Stimulated activated CD4-positive, alpha-beta T cell treated with anti-CD3 and anti-CD28 coated beads, Interleukin-12 subunit alpha, Interleukin-12 subunit beta, amount 100 ng/mL, for 48 hours (primary cell): ENCODE results near the gene ASTN1.

Experiments used
- DNase-seq, 3 donors: peaks; one replicate each; pipeline ENCODE4 v3.0.0-alpha.2; 2020; ENCODE audit warnings: low read depth in 2 of 3, low spot score in 1 of 3

The ASTN1 gene

GRCh38 chr1:176932114-176933104 is 232.1 kb downstream of the ASTN1 start:
- DNase-seq, result no peak

- no peak for DNase-seq
Observed at GRCh38 chr1:176931526-176931925, 233.0 kb downstream of the ASTN1 start.

- DNase-seq, result no peak
Observed at GRCh38 chr1:176926330-176927086, 238.0 kb downstream of the ASTN1 start.

- DNase-seq, result no peak
Observed at GRCh38 chr1:176925223-176925622, 239.3 kb downstream of the ASTN1 start.

GRCh38 chr1:176923283-176923682 is 241.2 kb downstream of the ASTN1 start:
- DNase-seq, result no peak

- no peak for DNase-seq
Observed at GRCh38 chr1:176919386-176920378, 244.8 kb downstream of the ASTN1 start.

DNA sequence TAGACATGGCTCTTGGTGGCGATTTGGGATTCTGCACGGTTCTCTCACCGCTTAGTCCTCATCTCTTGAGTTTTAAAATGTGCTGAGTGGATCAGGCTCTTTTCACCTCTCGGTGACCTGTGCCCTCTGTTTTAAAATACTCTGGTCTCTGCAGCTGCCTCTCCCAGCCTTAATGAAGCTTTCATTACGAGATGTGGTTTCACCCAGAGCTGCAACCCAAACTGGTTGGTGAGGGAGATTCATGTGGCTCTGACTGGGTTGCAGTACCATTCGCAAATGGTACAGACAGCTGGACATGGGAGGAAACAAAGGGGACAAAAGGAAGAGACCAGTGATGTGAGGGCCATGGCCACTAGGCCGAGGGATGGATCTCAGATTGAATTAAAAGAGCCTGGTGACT is 258.9 kb downstream of the ASTN1 start:
- no peak for DNase-seq

- no peak for DNase-seq
Observed at GRCh38 chr1:176904057-176904751, 260.3 kb downstream of the ASTN1 start.

DNA sequence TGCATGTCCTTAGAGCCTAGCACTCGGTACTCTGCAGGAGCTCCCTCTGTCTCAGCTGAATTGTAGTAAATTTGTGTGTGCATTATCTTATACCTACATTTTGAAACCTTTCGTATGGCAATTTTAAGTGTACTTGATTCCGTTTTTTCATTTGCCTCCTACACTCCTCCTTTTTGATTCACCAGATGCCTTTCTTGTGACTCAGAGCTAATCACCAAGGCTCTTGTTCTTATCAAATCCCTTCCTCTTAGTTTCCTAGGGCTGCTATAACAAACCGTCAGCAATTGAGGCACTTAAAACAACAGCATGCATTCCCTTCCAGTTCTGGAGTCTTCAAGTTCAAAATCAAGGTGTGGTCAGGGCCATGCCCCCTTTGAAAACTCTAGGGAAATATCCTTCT is 261.0 kb downstream of the ASTN1 start:
- no peak for DNase-seq

DNA sequence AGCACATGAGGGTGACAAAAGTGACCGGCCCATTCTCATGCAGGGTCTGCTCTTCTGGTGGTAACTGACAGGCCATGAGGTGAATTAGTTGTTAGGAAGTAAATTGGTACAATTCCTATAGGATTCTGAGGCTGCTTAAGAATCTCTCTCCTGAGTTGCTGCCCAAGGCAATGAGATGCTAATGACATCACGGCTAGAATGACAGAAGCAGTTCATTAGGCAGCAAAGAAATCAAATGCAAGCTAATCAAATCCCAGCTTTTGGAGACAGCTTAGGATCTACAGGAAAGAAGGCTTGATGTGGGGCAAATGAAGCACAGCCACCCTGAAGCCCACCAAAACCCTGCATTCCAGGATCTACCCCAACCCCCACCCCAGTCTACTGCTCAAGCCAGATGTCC is 265.2 kb downstream of the ASTN1 start:
- no peak for DNase-seq

DNA sequence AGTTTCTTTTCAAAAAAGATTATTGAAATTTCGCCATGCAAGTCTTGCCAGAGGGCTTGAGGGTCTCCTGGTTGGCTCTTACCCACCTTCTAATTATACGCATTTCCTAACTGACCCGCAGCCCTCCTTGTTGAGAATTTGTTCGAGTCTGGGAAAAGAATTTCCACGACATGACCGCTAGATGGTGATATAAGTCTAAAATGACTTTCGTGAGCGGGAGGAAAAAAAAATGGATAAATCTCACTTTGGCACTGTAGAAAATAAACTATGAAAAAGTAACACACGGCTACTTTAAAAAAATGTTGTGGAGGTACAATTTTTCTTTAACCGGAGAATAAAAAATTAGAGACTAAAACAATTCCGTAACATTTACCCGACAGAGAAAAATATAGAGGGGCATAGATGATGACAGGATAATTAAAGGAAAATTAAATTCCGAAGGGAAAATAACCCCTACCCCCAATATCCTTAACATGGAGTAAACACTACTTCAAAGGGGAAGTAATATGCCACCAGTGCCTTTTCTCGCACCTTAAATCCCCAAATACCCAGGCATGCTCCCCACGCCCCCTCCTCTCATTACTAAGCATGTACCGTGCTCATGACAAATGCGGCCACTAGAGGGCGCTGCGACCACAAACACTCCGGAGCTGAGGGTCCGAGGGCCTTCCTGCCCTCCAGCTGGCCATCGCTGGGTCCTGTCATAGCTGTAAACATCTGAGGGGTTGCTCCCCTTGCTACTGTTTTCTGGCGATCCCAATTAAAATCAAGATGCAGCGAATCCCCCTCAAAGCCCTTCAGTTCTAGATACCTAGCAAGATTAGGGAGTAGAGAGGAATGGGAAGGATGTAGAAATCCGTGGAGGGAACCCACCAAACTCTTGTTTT is 266.9 kb downstream of the ASTN1 start:
- DNase-seq, result peak in 2 of 3 donors; percentile 2 to 31

GRCh38 chr1:176896216-176896615 is 268.3 kb downstream of the ASTN1 start:
- DNase-seq, result no peak

DNA sequence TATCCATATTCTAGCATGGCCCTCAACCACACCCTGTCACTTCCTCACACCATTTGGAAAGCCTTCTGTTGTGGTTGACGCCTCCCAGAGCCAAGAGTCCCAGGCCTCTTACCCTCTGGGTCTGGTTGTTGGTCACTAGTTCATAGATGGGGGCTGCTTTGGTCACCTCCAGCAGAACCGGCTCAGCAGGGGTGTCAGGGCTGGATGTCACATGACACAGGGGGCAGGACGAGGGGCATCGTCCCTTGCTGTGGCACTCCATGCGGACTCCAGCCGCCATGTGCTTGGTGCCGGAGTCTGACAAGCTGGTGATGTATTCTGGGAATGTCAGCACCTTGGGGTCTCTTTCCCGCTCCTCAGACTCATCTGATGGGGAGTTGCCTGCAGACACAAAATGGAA is 270.1 kb downstream of the ASTN1 start:
- no peak for DNase-seq

DNA sequence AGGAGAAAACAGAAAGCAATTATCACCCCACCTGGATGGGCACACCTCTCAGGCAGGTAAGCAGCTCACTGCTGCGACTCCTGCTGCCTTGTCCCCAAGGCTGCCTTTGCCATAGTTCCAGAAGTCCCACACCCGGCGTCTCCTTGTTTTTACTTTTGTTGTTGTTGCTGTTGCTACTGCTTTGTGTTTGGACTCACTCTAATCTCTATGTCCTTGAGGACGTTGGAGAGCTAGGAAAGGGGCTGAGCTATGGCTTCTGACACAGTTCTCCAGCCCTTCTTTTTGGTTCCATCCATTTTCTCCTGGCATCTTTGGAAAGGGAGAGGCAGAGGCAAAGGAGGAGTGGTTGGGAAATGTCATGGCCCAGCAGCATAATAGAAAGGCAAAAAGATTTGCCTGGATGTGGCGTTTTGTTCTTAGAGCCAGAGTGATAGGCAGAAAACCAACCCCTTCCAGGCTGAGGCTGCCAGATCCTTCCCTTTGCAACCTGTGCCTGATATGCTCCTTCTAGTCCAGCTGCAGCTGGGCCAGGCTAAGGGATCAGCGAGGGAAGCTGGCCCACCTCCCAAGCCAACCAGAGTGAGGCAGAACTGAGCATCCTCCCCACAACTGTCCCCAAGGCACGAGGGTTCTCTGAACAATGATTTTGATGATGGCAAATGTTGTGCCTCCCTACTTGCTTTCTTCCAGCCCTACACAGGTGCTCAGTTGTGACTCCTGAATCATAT is 270.7 kb downstream of the ASTN1 start:
- no peak for DNase-seq

DNA sequence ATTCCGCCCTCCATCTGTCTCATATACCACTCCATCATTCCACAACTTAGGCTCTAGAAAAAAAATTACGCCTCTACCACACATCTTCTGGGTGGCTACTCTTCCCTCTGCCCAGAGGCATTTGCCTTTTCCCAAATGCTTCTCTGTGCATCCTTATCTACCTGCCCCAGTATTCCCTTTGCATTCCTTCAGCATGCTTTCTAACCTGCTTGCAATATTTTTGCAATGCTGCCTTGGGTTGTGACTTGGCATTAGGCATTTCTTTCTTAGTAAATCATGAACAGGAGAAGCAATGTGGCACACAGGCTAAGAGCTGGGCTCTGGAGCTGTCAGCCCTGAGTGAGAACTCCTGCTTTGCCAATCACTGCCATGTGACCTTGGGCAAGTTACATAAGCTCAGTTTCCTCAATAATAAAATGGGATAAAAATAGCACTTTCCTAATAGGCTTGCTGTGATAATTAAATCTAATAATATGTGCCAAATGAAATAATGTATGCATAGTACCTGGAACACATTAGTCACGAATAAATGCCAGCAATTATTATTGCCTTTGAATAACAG is 276.0 kb downstream of the ASTN1 start:
- DNase-seq, result no peak

GRCh38 chr1:176885751-176886150 is 278.8 kb downstream of the ASTN1 start:
- no peak for DNase-seq

DNA sequence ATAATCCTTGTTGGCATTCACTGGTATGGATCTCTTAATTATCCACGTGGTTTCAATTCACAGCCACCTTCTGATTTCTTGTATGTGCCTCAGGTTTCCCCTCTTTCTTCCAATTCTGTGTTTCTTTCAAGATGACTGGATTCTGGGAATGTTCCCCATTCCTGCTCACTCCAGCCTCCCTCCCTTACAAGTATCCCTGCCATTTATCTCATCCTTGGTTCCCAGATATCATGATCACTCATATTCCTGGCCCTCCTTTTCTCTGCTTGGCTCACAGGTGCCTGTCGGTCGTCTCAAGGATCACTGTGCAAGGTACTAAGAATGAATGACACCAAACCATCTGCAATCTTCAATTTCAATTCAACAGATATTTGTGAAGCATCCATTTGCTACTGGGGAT is 279.2 kb downstream of the ASTN1 start:
- no peak for DNase-seq

DNA sequence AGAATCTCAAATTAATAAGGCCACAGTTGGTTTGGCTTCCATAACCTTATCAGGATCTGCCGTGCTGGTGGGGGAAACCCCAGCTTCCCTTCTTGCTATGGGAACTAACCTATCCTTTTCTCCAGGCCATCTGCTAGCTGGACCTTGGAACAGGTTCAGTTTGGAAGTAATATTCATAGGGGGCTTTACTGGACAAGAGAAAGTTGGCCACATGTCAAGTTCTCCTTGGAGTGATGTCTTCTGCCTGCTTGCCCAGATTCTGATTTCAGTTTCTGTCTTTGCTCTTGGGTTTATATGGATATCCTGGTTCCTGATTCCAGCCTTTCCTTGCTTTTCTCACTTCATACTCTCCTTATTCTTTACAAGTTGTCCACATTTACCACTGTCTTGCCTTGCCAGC is 279.6 kb downstream of the ASTN1 start:
- DNase-seq, result no peak
